Measurements from ENCODE around the gene FAM163B. TPM values are rescaled to one million over a fixed set of nuclear protein-coding genes. Genes with fewer than 3 reads are reported as not detected.

FAM163B gene
- total and polyA plus RNA-seq, 4 donors, result 2.1 to 4.0 (median 3.4) TPM

- WGBS, result 90% methylated on average over 14 of the region's 14 CpGs
Measured at GRCh38 chr9:133569121-133569785, 39.9 kb downstream of the FAM163B start.

GRCh38 chr9:133568186-133568585 lies 41.0 kb downstream of the FAM163B start:
- Histone ChIP-seq H3K4me1 (ENCODE audit: control insufficient read depth in 4 of 4, insufficient read depth in 4 of 4, low read length in 3 of 4) (peaks cover 0 to 3% (median 1%) of the 10 kb centered on the region in 4 donors), H3K36me3 (ENCODE audit: control insufficient read depth in 4 of 4, insufficient read depth in 3 of 4, low read depth in 1 of 4, low read length in 3 of 4) (no peaks in the 10 kb centered on the region), H3K9me3 (ENCODE audit: control insufficient read depth in 4 of 4, low read length in 3 of 4) (no peaks in the 10 kb centered on the region), H3K27me3 (ENCODE audit: control insufficient read depth in 4 of 4, insufficient read depth in 4 of 4, low read length in 3 of 4) (no peaks in the 10 kb centered on the region), H3K9ac (ENCODE audit: low read depth in 1 of 2, low read length in 2 of 2) (no peak overlapping the region), H3K4me3 (ENCODE audit: low read depth in 1 of 3, low read length in 3 of 3) (no peak overlapping the region), H3K27ac (ENCODE audit: low read depth in 1 of 2, low read length in 2 of 2) (no peak overlapping the region)
- no peak for DNase-seq (ENCODE audit: low spot score)
- WGBS, result 94% methylated on average over 33 of the region's 33 CpGs
- no peak for TF ChIP-seq EGR1 (IDR thresholded peaks at IDR 0.05; ENCODE audit: low read depth in 2 of 2)
- no peak for TF ChIP-seq RXRA (IDR thresholded peaks at IDR 0.05)
- TF ChIP-seq CTCF (IDR thresholded peaks at IDR 0.05; ENCODE audit: low read depth, low read length, missing input control), result no peak
- no peak for TF ChIP-seq JUND (IDR thresholded peaks at IDR 0.05)
- no peak for TF ChIP-seq ATF3 (IDR thresholded peaks at IDR 0.05)
- TF ChIP-seq ZBTB33 (IDR thresholded peaks at IDR 0.05), result no peak
- no peak for TF ChIP-seq RAD21 (IDR thresholded peaks at IDR 0.05)
- TF ChIP-seq NR2F2 (IDR thresholded peaks at IDR 0.05), result no peak
- no peak for TF ChIP-seq YY1 (IDR thresholded peaks at IDR 0.05)
- TF ChIP-seq TAF1 (conservative IDR thresholded peaks at IDR 0.05), result no peak
- TF ChIP-seq SP1 (IDR thresholded peaks at IDR 0.05), result no peak
- TF ChIP-seq FOXA2 (IDR thresholded peaks at IDR 0.05), result no peak

More at GRCh38 chr9:133569121-133569785, 39.9 kb downstream of the FAM163B start:
- Histone ChIP-seq H3K4me1 (ENCODE audit: control insufficient read depth in 4 of 4, insufficient read depth in 4 of 4, low read length in 3 of 4) (no peaks in the 10 kb centered on the region), H3K27me3 (ENCODE audit: control insufficient read depth in 4 of 4, insufficient read depth in 4 of 4, low read length in 3 of 4) (no peaks in the 10 kb centered on the region), H3K9ac (ENCODE audit: low read depth in 1 of 2, low read length in 2 of 2) (no peak overlapping the region), H3K27ac (ENCODE audit: low read depth in 1 of 2, low read length in 2 of 2) (no peak overlapping the region), H3K36me3 (ENCODE audit: control insufficient read depth in 4 of 4, insufficient read depth in 3 of 4, low read depth in 1 of 4, low read length in 3 of 4) (no peaks in the 10 kb centered on the region), H3K4me3 (ENCODE audit: low read depth in 1 of 3, low read length in 3 of 3) (no peak overlapping the region), H3K9me3 (ENCODE audit: control insufficient read depth in 4 of 4, low read length in 3 of 4) (no peaks in the 10 kb centered on the region)
- DNase-seq (ENCODE audit: low spot score), result no peak
- no peak for TF ChIP-seq ZBTB33 (IDR thresholded peaks at IDR 0.05)
- no peak for TF ChIP-seq TAF1 (conservative IDR thresholded peaks at IDR 0.05)
- TF ChIP-seq HNF4G (IDR thresholded peaks at IDR 0.05), result no peak
- TF ChIP-seq REST (IDR thresholded peaks at IDR 0.05), result no peak
- TF ChIP-seq SP1 (IDR thresholded peaks at IDR 0.05), result no peak
- no peak for TF ChIP-seq MAX (IDR thresholded peaks at IDR 0.05)

All from liver (tissue), 9 donors.